Heart left ventricle (tissue), 16 donors: ENCODE results near the gene DYNC1H1. TPM values are rescaled to one million over a fixed set of nuclear protein-coding genes. Genes with fewer than 3 reads are reported as not detected.

Experiments used
- ATAC-seq, 4 donors: fragments of 200-7000 bp; cut with Tn5 transposase; one replicate each; pipeline ENCODE4 v1.9.1; 2020 to 2022; ENCODE audit warnings: moderate library complexity in 4 of 4, mild to moderate bottlenecking in 3 of 4, moderate number of reproducible peaks in 1 of 4
- DNase-seq, 5 donors: peaks; one replicate each; pipeline ENCODE4 v3.0.0-alpha.2; 2020
- H3K27ac ChIP-seq, 12 donors: fragments of 200-600 bp; sonication (generic) in 4 of 12; one replicate each; pipeline versions ENCODE4 v1.5.0 to v1.8.0; 2016 to 2022; ENCODE audit warnings: mild to moderate bottlenecking in 2 of 12
- H3K27me3 ChIP-seq, 9 donors: fragments of 200-600 bp; sonication (generic) in 2 of 9; one replicate each; pipeline versions ENCODE4 v1.5.1 to v1.8.0; 2016 to 2022; ENCODE audit warnings: mild to moderate bottlenecking in 3 of 9
- H3K36me3 ChIP-seq, 9 donors: fragments of 200-600 bp; sonication (generic) in 2 of 9; one replicate each; pipeline versions ENCODE4 v1.5.0 to v1.8.0; 2018 to 2022; ENCODE audit warnings: mild to moderate bottlenecking in 2 of 9
- H3K4me1 ChIP-seq, 12 donors: fragments of 200-600 bp; sonication (generic) in 4 of 12; one replicate each; pipeline versions ENCODE4 v1.5.0 to v1.8.0; 2016 to 2022; ENCODE audit warnings: mild to moderate bottlenecking in 3 of 12
- H3K4me3 ChIP-seq, 12 donors: fragments of 200-600 bp; sonication (generic) in 4 of 12; one replicate each; pipeline versions ENCODE4 v1.5.0 to v1.8.0; 2017 to 2022; ENCODE audit warnings: mild to moderate bottlenecking in 9 of 12, moderate library complexity in 4 of 12
- H3K9me3 ChIP-seq, 12 donors: fragments of 200-600 bp; sonication (generic) in 4 of 12; one replicate each; pipeline versions ENCODE4 v1.5.0 to v1.8.0; 2016 to 2022; ENCODE audit warnings: mild to moderate bottlenecking in 1 of 12
- POLR2A ChIP-seq, 2 donors: fragments of 450-650 bp; IDR thresholded peaks; one replicate each; pipeline ENCODE4 v1.6.1; 2017; ENCODE audit warnings: antibody characterized with exemption in 2 of 2, mild to moderate bottlenecking in 2 of 2, moderate library complexity in 2 of 2
- WGBS, 4 donors: extraction: QIAGEN DNeasy Blood & Tissue Kit in 2 of 4; methylation state at CpG; one replicate each; pipeline versions ENCODE4 v1.1.5 to v1.1.7; 2013 to 2018; 5-methylcytosine and 5-hydroxymethylcytosine counted together
- intact Hi-C, 10 donors: fragments of 100-400 bp; cut with DNase I; formaldehyde crosslinking; loops; one replicate each; pipeline versions ENCODE4 v1.11.1 to v1.14.2; 2022
- polyA plus RNA-seq, 2 donors: library from polyadenylated mRNA; stranded (reverse); fragments of 200-250 nt; gene quantifications; one replicate each; pipeline ENCODE4 v1.2.3, GENCODE V29; 2013
- total RNA-seq, 9 donors: library from RNA; depleted of rRNA in 2 of 9; stranded (reverse); fragments of >200 nt in 2 of 9; fragmentation: NEBNext Ultra II Directional in 3 of 9; extraction: Animal tissue kit (Norgen Biotek cat#: 25700) in 3 of 9; gene quantifications; one replicate each; pipeline versions ENCODE4 v1.1.0 to v1.2.4, GENCODE V29; 2016 to 2023
- TF ChIP-seq, protein P1 (sequence below), 12 donors: fragments of 200-600 bp; sonication (generic) in 4 of 12; IDR thresholded peaks; one replicate each; pipeline versions ENCODE4 v1.5.0 to v1.8.0; 2018 to 2022; ENCODE audit warnings: antibody characterized with exemption in 12 of 12, mild to moderate bottlenecking in 5 of 12
- donor health status: ischemic (EF 13 %, LVEDD 7.1; RV severe dilation, severe dysfunction).
- donor health status: healthy with polysubstance abuse.
- donor health status: DM: no; HTN: yes; CAD: no.
- donor health status: DM: no; HTN: no; CAD: no.
- donor health status: ischemic (EF 25% LVEDD 6.9; RV normal size, moderate dysfunction).
- donor health status: ischemic (EF 25% LVEDD 5.7; RV mildly dilated, moderate dysfunction).
- donor health status: healthy.
- donor health status: DM: yes; HTN: yes; CAD: no.
- donor health status: ischemic (EF 35%, LVEDD 5.7; RV mildly dilated, moderate dysfunction).
- donor health status: nonischemic (EF 11% LVEDD 7.7; RV severe dilation, severe dysfunction).
- donor health status: DM: yes; HTN: yes; CAD: no.
- donor health status: PGD.
- donor health status: ischemic (EF 29% LVEDD 5.4; RV normal size, mild dysfunction).
- donor health status: nonischemic (EF 23%, LVEDD 6.1; RV moderate dilation, normal function).

Gene DYNC1H1
- total and polyA plus RNA-seq, 11 donors: 164 to 942 (median 553) TPM

- intact Hi-C loops: loop anchor here in 1 of 10 donors (5.0 kb wide), 1 partner anchor 70 kb away; no protein-coding TSS in a partner anchor
- H3K27me3 ChIP-seq: no peaks in the 10 kb centered on the region
- peaks cover 8 to 70% (median 47%) of the 10 kb centered on the region in 12 donors for H3K4me1 ChIP-seq
- peak overlapping the region; percentile 13 to 79 (median 70) for H3K27ac ChIP-seq
- peaks cover 0 to 45% (median 22%) of the 10 kb centered on the region in 9 donors for H3K36me3 ChIP-seq
- no peaks in the 10 kb centered on the region for H3K9me3 ChIP-seq
- peak overlapping the region in 4 of 12 donors; percentile 4 to 37 (median 16) for H3K4me3 ChIP-seq
- 12 to 29% (median 14%) methylated on average over 10 of the region's 10 CpGs for WGBS, 4 donors
- DNase-seq: peak; percentile 78 to 90 (median 85)
- peak; percentile 95 to 100 (median 99) for ATAC-seq
- TF ChIP-seq, protein P1, sequence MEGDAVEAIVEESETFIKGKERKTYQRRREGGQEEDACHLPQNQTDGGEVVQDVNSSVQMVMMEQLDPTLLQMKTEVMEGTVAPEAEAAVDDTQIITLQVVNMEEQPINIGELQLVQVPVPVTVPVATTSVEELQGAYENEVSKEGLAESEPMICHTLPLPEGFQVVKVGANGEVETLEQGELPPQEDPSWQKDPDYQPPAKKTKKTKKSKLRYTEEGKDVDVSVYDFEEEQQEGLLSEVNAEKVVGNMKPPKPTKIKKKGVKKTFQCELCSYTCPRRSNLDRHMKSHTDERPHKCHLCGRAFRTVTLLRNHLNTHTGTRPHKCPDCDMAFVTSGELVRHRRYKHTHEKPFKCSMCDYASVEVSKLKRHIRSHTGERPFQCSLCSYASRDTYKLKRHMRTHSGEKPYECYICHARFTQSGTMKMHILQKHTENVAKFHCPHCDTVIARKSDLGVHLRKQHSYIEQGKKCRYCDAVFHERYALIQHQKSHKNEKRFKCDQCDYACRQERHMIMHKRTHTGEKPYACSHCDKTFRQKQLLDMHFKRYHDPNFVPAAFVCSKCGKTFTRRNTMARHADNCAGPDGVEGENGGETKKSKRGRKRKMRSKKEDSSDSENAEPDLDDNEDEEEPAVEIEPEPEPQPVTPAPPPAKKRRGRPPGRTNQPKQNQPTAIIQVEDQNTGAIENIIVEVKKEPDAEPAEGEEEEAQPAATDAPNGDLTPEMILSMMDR (IDR thresholded peaks at IDR 0.05): no peak
- TF ChIP-seq POLR2A (IDR thresholded peaks at IDR 0.05): no peak
These were observed 7.9 kb downstream of the DYNC1H1 start for GRCh38 chr14:101972126-101972866.

GRCh38 chr14:101973356-101973755 lies 9.0 kb downstream of the DYNC1H1 start:
- Histone ChIP-seq H3K27ac (peak overlapping the region in 10 of 12 donors; percentile 24 to 78 (median 70)), H3K27me3 (no peaks in the 10 kb centered on the region), H3K4me1 (peaks cover 8 to 59% (median 40%) of the 10 kb centered on the region in 12 donors), H3K36me3 (peaks cover 0 to 54% (median 32%) of the 10 kb centered on the region in 9 donors), H3K9me3 (no peaks in the 10 kb centered on the region), H3K4me3 (no peak overlapping the region)
- no peak for ATAC-seq
- TF ChIP-seq, protein P1 (IDR thresholded peaks at IDR 0.05): no peak
- TF ChIP-seq POLR2A (IDR thresholded peaks at IDR 0.05): no peak
- intact Hi-C loops: loop anchor here in 1 of 10 donors (5.0 kb wide), 1 partner anchor 69 kb away; no protein-coding TSS in a partner anchor
- WGBS, 4 donors: 93 to 95% (median 93%) methylated on average over 7 of the region's 7 CpGs
- no peak for DNase-seq

DNA sequence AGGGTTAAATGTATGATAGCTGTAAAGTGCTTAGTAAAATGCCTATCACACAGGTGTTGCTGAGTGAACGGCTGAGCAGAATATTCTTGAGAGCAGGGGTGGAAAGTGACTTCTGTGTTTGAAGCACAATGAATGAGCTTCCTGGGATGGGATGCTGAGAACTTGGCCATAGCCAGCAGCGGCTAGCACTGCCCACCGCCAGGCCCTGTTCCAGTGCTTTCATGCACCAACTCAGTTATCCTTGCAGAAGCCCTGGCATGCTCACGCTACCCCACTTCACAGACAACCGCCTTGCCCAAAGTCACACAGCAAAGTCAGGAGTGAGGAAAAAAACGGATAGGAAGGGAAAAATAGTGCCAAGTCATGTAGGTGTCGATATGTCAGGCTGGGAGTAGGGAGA lies 10.9 kb downstream of the DYNC1H1 start:
- WGBS, 4 donors: 37 to 70% (median 67%) methylated on average over 7 of the region's 7 CpGs

More for the DNA sequence above, 10.9 kb downstream of the DYNC1H1 start:
- Histone ChIP-seq H3K4me3 (no peak overlapping the region), H3K36me3 (peaks cover 0 to 56% (median 45%) of the 10 kb centered on the region in 9 donors), H3K27me3 (no peaks in the 10 kb centered on the region), H3K9me3 (no peaks in the 10 kb centered on the region), H3K4me1 (peaks cover 8 to 55% (median 44%) of the 10 kb centered on the region in 12 donors), H3K27ac (no peak overlapping the region)
- ATAC-seq (no peak), DNase-seq (no peak)
- intact Hi-C loops: no loop called here
- no peak for TF ChIP-seq POLR2A (IDR thresholded peaks at IDR 0.05)
- TF ChIP-seq, protein P1 (IDR thresholded peaks at IDR 0.05): no peak
